ENCODE data around the gene SPOCK2. TPM values are rescaled to one million over a fixed set of nuclear protein-coding genes. Genes with fewer than 3 reads are reported as not detected.

Gene SPOCK2
- total RNA-seq, 1 experiment from 2014 or later: 0.53 TPM

DNA sequence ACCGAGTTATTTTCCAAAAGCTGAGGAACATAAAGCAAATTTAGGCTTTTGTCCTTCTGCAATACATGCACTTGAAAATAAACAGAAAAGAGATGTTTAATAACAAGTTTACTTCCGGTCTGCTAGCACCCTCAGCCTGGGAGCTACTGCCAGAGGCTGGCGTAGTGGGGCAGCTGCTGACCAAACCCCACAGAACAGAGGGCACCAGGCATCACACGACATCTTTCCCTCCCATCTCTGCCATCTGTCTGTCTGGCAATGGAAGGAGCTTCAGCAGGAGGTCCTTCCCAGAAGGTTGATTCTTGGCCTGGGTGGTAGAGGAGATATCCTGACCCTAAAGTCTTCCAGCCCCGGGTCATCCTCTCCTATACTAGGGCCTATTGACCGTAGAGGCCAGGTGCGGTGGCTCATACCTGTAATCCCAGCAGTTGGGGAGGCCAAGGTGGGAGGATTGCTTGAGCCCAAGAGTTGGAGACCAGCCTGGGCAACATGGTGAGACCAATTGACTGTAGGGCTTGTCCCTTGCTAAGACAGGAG is 76.3 kb downstream of the SPOCK2 start:
- DNase-seq (ENCODE audit: low spot score): no peak

DNA sequence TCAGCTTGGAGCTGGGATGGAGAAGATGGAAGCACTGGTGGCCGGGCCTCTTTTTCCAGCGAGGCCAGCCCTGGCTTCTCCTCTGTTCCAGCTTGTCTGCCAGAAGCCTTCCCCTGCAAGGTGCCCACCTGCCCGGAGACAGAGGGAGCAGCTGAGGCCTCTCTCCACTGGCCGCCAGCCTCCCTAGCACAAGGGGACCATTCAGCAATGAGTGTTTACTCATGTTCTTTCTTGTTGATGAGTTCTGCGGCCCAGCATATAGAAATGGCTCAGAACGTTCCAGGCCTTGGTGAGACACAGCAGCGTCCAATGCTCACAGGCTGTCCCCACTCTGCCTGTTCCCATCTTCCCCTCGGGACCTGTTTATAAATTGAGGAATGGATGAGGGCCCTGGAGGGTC is 76.9 kb downstream of the SPOCK2 start:
- no peak for DNase-seq (ENCODE audit: low spot score)

- DNase-seq (ENCODE audit: low spot score): no peak
Observed at GRCh38 chr10:72011016-72011415, 77.3 kb downstream of the SPOCK2 start.

DNA sequence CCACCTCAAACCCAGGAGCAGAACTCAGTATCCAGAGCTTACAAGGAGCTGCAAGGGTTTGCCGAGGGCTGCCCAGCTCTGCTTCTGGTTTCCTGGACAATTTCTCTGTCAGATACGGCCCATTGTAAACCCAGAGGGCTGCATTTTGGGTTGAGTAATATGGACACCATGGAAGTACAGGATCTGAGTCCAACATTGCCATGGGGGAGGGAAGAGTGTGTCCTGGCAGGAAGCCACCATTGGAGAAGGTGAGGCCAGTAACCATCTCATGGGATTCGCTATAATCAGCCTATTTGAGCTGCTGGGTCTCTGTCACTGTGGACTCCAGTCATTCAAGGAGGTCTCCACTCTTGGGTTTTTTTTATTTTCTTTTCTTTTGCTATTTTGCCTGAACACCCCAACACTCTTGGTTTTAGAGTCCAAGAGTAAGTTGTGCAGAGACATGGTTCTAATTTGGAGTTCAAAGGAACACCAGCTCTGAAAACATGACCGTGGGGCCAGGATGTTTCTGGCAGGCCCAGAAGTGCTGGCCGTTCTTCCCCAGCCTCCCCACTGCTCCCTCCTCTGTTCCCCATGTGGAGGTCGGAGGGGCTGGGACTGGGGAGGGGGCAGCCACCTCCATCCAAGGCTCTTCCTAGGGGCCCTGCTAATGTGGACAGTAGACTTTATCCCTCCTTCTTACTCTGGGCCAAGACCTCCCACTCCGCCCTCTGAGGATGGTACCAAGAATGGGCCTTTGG is 77.9 kb downstream of the SPOCK2 start:
- no peak for DNase-seq (ENCODE audit: low spot score)

- DNase-seq (ENCODE audit: low spot score): peak; percentile 84
Observed at GRCh38 chr10:72009425-72010081, 78.8 kb downstream of the SPOCK2 start.

GRCh38 chr10:72009051-72009424 is 79.3 kb downstream of the SPOCK2 start:
- DNase-seq (ENCODE audit: low spot score): no peak

Other genes with a start within 250 kb of the SPOCK2 start
- 495 and 497 TPM in 2 replicates for gene PSAP, start 237.3 kb downstream of the SPOCK2 start, total RNA-seq (2014; rRNA removed; shearing (Covaris generic))
- gene CHST3, start 124.2 kb downstream of the SPOCK2 start, total RNA-seq (2014; rRNA removed; shearing (Covaris generic)): 57.0 and 59.0 TPM in 2 replicates
- gene ANAPC16, start 127.5 kb upstream of the SPOCK2 start, total RNA-seq (2014; rRNA removed; shearing (Covaris generic)): 69.5 and 78.1 TPM in 2 replicates
- gene ASCC1, start 127.7 kb upstream of the SPOCK2 start, total RNA-seq (2014; rRNA removed; shearing (Covaris generic)): 30.0 and 39.5 TPM in 2 replicates
- gene DDIT4, start 185.4 kb upstream of the SPOCK2 start, total RNA-seq (2014; rRNA removed; shearing (Covaris generic)): 7.8 and 14.6 TPM in 2 replicates

Measured in A172 (cell line).